ENCODE data around the gene ANXA3.

DNA sequence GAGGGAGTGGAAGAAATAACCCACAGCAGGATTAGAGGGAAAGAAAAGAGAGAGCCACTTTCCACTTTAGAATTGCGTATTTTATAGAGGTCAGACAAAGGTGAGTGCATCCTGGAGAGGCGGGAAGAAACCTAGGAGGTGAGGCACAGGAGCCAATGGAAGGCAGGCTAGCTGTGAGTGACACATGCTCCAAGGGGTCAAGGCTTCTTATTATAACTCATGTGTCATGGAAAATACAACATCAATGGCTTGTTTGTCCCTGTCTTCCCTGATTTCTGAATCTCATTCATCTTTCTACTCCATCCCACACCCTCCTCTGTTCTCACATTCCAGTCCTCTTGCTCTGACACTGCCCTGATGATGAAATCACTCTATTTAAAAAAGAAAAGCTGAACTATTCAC is 14.4 kb downstream of the ANXA3 start:
- TF ChIP-seq POLR2AphosphoS5 (IDR thresholded peaks at IDR 0.05): no peak
- no peak for TF ChIP-seq POLR2A (IDR thresholded peaks at IDR 0.05)
